Embryonic facial prominence (tissue), 1 donor: ENCODE results near the gene CEP63.
A peak's percentile ranks its signal among the peaks of the same experiment; 100 is the strongest.

Experiments
- DNase-seq: peaks from one replicate; pipeline ENCODE4 v3.0.0-alpha.2; 2016; ENCODE audit errors: extremely low spot score

Gene CEP63

DNA sequence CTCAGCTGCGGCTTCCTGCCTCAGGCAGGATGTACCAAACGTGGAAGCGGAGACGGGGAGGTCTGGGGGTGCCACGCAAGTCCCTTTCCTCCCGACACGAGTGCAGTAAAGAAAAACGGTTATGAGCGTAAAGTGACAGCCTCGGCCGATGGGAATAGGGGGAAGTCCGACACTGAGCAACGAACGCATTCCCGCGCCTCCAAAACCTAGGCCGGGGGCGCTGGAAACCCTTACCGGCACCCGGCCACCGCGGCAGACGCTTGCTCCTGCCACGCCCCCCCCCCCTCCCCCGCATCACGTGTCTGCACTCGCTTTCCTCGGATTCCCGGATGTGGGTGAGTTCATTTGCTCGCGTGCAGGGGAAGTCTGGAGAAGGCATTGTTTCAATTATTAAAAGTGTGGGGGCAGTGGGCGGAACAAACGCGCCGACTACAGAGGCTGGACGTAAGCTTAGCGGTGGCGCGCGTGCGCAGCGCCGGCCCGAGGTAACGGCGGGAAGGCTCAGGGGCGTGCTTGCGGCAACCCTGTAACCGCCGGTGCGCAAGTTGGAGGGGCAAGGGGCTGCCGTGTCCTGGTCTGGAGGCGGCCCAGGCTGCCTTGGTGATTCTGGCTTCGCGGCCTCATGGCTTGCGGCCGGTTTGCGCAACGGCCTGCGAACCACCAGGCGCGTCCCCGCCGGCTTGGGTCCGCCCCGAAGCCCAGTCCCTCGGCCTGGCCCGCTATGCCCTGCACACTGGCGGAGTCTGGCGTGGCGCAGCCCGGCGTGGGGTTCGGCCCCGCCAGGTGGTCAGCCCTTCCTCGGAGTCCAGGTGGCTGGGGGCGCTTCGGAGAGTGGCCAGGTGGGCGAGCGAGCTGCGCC is at the start of gene CEP63, which contains the start of gene ANAPC13:
Gene CEP63, plus strand, starts transcription at position 340 of the 859 bp plus-strand sequence. CDS start 9,264 bp downstream, outside the sequence.
Gene ANAPC13, minus strand, starts transcription at position 268 of the 859 bp plus-strand sequence. CDS start 3,081 bp downstream, outside the sequence.
- DNase-seq: peak; percentile 98

DNA sequence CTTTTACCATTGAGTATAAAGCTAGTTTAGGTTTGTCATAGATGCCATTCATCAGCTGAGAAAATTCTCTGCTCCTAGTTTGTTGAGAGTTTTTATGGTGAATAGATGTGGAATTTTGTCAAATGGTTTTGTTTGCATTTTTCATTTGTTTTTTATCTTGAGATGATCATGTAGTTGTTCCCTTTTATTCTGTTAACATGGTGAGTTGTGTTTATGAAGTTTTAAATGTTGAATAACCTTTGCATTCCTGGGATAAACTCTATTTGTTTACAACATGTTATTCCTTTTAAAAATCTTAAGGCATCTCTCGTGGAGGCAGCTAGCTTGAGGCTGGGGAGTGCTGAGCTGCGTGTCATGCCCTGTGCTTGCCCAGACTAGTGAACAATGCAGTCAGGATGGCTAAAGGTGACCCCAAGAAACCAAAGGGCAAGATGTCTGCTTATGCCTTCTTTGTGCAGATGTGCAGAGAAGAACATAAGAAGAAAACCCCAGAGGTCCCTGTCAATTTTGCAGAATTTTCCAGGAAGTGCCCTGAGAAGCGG is 48.6 kb upstream of the CEP63 start:
- DNase-seq: no peak

DNA sequence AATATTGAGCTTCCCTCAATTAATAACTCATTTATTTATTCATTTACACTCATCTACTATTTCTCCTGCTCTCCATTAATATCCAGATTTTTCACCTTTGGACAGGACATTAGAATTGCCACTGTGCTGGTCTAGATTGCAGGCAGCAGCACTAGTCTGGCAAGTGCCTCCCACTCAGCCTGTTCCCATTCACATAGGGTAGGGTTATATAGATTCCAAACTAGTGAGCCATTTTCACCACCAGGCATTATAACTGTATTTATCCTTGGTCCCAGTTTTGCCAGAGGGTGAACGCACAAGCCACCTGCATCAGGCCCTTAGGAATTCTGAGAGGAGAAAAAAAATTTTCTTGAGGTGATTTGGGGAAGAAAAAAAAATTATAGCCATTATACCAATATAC is 44.5 kb upstream of the CEP63 start:
- DNase-seq: no peak

DNA sequence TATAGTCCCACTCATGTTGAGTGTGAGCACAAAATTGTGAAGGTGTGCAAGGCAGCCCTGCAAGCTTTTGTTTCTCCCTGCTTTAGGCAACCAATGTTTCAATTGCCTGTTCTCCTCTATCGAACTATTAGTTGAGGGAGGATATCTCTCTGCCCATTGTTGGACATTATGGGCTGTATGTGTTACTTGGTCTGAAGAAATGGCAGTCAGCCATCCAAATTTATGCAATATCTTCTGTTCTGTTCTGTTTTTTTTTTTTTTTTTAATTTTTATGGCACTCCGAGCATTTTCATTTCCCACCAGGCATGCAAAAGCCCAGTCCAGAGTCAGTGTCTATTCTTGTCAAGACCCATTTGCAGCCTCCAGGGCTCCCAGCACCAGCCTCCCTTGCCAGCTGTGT is 44.0 kb upstream of the CEP63 start:
- no peak for DNase-seq

DNA sequence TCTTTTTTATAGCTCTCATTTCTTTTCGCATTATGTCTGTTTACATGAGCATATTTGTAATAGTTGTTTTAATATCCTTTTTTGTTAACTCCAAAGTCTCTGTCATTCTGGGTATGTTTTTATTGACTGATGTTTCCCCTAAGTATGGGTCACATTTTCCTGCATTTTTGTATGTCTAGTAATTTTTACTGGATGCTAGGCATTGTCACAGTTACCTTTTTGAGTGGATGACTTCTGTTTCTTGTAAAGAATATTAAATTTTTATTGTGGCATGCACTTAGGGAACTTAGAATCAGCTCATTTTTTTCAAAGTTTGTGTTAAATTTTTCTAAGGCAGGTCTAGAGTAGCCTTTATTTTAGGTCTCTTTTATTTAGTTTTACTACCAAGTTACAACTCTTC is 40.8 kb upstream of the CEP63 start:
- DNase-seq: no peak

DNA sequence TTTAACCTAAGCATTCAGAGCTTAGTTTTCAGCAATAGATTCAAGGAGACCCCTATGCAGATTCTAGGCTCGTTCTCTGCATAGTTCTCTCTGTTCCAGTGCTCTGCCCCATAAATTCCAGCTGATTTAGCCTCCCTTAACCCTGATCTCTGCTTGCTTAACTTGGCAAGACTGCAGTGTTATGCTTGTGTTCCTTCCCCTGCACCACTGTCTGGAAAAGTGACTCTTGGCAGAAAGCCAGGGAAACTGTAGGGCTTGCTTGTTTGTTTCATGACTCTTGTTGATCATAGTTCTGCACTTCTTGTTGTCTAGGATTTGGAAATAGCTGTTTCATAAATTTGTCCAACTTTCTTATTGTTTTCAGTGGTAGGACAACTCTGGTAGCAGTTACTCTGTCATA is 40.2 kb upstream of the CEP63 start:
- no peak for DNase-seq

DNA sequence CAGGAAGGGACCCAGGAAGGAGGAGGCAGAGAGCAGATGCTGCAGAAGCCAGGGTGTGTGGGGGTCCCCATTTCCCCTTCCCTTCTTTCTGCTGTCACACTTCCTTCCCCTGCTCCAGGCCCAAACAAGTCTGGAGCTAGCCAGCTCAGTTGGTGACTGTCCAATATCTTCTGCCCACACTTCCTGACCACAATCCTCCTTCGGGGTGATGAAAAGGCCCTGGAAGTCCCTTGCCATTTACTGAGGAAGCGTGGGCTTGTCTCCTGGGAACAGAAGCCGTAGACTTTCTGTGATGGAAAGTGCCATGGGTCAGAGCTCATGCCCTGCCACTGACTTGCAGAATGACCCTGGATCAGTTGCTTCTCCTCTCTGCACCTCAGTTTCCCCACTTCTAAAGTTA is 39.1 kb upstream of the CEP63 start:
- no peak for DNase-seq

DNA sequence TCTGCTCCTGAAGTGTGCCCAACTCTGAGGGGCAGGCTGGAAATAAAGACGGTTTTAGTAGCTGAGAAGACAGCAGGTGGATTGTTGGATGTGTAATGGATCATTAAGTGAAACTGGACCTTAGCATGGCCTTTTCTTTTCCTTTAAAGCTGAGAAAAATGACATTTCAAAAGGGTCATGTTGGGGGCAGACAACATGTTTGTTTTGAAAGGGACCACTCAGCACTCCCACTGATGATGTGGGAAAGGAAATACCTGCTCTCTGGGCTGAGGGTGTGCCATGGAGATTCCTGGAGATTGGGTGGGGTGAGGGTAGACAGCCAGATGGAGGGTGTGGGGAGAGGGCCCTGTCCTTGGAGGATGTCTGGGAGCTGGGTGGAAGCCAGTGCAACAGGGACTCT is 38.5 kb upstream of the CEP63 start:
- no peak for DNase-seq

DNA sequence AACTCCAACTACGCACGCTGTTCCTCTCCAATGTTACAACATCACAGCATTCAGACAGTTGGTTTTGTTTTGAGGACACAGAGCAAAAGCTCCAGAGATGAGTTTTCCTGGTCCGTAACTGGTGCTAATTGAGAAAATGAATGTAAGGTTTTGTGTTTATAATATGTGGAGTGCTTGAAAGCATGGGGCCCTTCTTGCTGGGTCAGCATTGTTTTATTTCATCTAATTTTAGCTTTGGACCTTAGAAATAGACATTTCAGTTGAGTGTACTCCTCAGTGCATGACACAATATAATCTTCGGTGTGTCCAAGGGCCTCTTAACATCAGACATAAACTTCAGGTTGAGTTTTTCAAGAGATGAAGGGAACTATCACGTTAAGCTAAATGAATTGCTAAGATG is 37.2 kb upstream of the CEP63 start:
- no peak for DNase-seq

DNA sequence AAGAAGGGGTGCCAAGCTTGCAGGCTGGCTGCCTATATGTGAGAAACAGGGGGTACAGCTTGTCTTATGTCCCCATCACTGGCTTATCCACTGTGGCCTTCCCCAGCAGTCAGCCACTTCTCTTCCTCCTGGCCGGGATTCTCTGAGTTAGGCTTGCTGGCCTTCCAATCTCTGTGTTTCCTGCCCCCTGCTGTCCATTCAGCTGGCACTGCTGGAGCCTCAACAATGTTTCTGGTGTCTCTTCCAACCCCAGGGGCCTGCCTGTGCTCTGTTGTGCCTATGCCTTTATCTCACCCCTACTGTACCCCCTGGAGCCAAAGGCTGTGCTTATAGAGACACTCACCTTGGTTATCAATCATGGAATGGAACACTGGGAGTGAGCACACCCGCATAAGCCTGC is 36.6 kb upstream of the CEP63 start:
- no peak for DNase-seq

DNA sequence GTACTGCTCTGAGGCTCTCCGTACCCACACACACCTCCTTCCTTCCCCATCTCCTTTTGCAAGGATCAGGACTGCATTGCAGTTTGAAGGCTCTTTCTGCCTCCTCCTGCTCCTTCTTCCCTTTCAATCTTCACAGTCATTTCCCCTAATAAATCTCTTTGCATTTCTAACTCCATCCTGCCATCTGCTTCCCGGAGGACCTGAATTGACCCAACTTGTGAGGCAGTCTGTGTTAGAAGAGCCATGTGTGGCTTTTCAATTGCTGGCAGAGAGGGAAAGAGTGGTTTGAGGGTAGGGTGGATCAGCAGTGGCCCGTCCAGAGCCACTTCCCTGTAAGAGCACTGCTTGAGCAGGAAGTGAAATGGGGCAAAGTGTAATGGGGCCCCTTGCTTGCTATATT is 35.9 kb upstream of the CEP63 start:
- no peak for DNase-seq

DNA sequence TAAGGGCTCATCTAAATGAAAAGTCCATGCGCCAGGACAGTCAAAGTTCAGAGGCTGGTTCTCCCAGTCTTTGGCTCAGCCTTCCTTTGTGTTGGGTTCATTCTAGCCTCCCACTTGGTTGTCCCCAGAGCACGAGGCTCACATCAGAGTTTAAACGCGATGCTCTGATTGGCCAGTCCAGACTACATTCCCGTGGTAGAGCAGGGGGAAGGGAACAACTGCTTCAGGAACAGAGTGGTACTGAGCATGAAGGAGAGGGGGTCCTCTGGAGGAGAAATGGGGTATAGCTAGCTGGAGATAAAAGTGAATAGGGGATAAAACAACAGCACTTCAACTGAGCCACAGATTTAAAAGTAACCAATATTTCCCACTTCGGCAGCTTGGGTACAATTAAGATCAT is 32.2 kb upstream of the CEP63 start:
- no peak for DNase-seq

DNA sequence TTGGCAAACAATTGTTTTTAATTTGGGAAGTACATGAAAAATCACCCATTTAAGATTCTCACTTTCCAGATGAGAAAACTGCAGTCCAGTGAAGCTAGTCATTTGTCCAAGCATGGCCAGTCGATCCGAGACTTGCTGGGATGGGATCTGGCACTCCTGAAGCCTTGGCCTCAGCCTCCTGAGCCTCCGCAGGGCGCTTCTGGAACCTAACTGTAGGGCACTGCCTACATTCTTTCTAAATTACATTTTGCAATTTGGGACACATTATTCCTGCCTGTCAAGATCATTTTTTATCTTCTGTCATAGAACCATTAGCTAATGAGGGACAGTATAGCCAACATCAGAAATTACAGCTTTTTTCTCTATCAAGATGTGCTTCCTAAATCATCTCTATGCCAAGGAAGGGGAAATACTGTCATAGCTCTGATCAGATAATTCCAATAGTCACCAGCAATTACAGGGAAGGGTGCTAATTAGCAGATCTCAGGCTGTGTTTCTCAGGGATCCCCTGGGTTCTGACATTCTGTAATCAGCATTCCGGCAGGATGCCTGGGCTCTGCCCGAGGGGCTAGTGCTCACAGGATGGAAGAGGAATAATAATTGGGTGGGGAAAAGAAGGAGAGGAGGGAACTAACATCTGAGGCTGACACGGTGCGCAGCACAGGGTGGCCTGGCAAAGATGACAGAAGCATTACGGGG is 28.3 kb upstream of the CEP63 start:
- DNase-seq: no peak

DNA sequence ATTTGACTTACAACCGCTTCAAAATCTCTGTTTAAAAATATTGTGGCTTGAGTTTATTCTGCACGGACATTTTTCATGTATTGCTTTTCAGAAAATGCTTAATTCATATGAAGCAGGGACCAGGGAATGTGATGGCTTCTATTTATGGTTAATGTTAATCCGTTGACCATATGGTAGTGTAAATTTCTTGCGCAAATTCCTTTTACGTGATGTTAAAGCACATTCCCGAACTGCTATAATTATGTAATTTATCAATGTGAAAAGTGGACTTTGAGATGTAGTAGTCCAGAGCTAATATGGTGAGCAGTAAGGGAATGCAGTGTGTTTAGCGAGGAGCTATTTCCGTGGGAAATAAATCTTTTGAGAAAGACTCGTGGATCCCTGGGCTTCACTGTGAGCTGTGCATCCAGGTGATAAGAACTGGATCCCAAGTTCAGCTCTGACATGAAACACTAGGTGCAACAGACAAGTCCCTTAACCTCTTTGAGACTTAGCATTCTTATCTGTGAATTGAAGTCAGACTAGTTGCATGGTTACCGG is 27.4 kb upstream of the CEP63 start:
- DNase-seq: no peak

DNA sequence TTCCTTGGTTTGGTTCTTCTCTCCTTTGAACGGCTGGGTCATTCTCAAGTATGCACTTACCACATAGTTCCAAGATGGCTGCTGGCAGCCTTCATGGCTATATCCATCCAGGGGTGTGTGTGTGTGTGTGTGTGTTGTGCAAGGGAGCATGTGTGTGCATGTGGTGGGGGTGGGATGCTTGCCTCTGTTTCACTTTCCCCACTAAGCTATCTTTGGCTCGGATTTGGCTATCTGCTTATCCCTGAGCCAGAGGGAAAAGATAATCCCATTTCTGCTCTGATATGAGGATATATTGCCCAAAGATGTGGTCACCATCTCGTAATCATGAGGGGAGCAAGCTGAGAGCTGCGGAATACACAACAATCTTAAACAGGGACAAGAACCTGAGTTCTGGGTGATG is 26.3 kb upstream of the CEP63 start:
- DNase-seq: no peak

DNA sequence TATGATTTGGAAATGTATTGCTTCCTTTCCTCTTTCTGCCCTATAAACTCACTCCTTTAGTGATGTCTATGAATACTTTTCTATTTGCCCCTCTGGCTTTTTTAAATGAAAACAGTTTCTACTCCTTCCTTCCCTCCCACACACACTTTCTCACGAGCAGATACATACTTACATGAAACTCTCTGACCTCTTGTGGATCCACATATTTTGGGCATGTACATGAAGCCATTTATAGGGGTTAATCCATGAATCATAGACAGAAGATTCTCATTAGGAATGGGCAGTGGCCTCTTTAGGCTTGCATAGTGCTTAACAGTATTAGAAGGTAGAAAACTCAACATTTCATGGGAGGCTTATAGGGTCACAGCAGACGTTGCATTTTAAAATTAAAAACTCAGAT is 24.9 kb upstream of the CEP63 start:
- no peak for DNase-seq

DNA sequence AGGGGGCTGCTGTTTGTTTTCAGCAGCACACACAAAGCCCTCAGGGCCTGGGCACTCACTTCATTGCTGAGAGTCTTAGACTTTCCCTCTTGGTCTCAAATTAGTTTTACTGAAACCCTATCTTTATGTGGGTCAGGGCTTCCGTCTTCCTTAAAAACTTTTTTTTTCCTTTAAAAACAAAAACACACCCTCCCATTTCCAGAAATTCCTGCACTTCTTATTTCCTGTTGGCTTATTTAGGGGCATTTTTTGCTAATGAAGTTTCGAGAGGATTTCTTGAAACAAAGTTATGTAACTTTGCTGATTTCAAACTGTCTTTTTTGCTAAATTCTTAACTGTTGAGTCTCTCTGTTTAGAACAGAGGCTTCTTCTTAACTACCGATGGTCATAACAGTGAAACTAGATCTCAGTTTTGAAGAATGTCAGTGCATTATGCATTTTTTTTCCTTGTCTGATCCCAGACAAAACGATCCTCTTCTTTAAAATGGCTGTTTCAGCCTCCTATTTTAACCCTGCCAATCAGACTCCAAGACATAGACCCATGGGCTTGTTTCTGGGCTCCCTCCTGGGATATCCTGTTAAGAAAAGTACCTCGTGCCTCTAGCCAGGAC is 23.4 kb upstream of the CEP63 start:
- DNase-seq: peak; percentile 62

DNA sequence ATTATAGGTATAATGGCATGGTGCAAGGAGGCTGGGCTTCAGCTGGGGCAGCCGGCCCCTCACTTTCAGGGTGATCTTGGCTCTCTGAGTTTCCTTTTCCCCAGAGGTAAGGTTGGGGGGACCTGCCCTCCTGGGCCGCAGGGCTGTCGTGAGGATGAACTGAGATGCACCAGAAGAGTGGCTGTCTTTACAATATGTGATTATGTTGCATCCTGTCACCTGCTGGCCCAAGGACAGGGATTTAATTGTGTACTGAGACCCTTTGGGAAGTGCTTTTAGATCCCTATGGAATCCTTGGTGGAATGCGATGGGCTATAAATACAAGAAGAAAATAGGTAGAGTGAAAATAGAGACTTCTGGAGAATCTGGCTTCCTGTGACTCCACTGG is 22.2 kb upstream of the CEP63 start:
- DNase-seq: no peak

DNA sequence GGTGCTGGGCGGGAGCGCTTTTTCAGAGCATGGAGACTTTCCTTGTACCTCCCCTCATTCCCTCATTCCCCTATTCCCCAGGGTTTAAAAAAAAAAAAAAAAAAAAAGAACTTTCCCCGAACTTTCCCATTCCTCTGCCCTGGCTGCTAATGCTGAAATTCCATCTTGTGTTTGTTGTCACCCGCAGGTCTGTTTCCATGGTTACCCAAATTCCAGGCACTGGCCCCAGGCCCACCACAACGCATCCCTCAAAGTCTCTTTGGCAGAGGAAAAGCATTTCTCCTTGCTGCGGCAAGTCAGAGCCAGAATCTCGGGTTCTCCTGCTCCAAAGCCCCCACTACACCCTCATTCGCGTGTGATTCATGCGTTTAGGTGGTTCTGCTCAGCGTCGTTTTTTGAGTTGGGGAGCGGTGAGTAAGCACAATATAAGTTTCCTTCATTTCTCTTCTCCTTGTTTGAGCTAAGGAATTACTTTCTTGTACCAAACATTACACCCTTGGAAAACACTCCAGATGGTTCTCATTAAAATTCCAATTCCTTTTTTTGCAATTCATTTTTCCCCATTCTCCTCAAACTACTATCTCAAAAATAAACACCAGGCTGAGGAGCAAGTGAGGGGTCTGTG is 21.7 kb upstream of the CEP63 start:
- DNase-seq: peak; percentile 96

DNA sequence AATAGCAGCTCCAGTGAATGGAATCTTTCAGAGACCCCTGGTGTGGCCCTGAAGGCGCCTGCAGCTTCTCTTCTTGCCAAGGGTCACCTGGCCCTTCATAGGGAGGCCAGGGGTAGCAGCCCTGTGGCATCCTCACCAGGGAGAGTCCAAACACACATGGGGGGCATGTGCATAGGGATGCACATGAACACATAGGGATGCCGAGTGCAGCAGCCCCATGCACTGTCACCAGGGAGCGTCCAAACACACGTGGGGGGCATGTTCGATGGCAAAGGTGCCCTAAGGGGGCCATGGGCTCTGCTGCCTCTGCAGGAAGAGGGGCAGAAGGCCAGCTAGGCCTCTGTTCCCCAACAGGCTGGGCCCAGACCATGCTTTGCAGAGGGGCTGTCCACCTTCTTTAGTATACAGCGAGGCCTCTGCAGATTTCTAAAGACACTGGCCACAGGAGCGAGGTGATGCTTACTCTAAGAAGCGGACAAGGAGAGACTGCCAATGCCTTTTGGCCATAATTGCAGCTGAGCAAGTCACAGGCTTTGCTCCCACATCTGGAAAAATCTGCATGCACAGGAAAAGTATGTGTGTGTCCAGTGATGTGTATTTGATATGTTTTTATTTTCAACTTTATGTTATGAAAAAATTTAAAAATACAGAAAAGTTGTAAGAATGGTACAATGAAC is 21.0 kb upstream of the CEP63 start:
- no peak for DNase-seq

DNA sequence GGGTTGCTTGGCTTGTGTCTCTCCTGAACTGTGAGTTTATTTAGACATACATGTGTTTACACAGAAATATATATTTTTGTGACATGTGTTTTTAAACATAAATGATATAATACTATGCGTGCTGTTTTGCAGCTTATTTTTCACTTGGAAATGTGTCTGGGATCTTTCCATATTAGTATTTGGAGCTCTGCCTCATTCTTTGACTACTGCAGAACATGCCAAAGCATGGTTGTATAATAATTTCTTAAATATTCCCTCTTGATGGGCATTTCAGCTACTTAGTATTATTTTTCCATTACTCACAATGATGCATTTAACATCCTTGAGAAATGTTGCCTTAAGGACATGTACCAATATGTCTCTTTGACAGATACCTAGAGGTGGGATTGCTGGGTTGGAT is 19.5 kb upstream of the CEP63 start:
- peak; percentile 25 for DNase-seq
